ENCODE data around the gene CLIP4. TPM values are rescaled to one million over a fixed set of nuclear protein-coding genes. Genes with fewer than 3 reads are reported as not detected.

Gene CLIP4
- polyA plus RNA-seq, 2 of the 4 experiments (the other 2 are of a cell fraction): 51.1 to 99.1 TPM

GRCh38 chr2:29166242-29167039 lies 51.2 kb downstream of the CLIP4 start:
- ChIA-PET CTCF (no interaction called here), POLR2A (no interaction called here)
- ATAC-seq (no peak; a peak in 1 of 6 replicates), FAIRE-seq (peak; percentile 80), DNase-seq (ENCODE audit: low read depth in 1 of 2, low spot score in 1 of 2) (no peak)
- peak overlapping the region in 1 of 2 experiments; percentile 72; a peak in 1 of 6 replicates for H3K27ac ChIP-seq
- WGBS (ENCODE audit: missing lambda C conversion rate): 92% methylated on average over 1 of the region's 1 CpG
- peak overlapping the region; percentile 41 for H3K4me2 ChIP-seq
- H3K9me3 ChIP-seq: no peaks in the 10 kb centered on the region
- H3K4me1 ChIP-seq: peaks cover 32% of the 10 kb centered on the region
- H3K4me3 ChIP-seq: no peak overlapping the region
- TF ChIP-seq NPAS2 (CRISPR knock-in tag; IDR thresholded peaks at IDR 0.05; ENCODE audit: borderline replicate concordance) (no peak), ELK1 (IDR thresholded peaks at IDR 0.05; ENCODE audit: low read depth, low read length) (no peak)

DNA sequence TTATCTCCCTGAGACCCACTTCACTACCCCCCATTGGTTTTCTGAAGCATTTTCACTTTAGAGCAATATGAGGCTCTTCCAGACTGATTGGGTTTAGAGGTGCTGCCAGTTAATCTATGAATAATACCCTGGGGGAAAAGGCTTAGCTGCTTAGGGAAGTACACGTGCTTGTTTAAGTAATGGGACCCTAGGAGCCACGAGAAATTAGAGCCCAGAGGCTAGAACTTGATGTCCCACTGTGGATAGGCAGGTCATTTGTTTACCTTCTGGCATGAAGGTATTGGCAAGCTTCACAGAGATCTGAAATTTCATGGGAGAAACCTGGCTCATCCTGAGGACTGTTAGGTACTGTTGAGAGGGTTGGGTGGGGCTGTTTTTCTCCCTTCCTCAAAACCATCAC lies 59.7 kb downstream of the CLIP4 start:
- TF ChIP-seq NFE2L2 (conservative IDR thresholded peaks at IDR 0.05; ENCODE audit: low read length) (no peak), NR3C1 (IDR thresholded peaks at IDR 0.05) (no peak), ZNF302 (CRISPR knock-in tag; IDR thresholded peaks at IDR 0.05) (no peak), ATOH8 (CRISPR knock-in tag; IDR thresholded peaks at IDR 0.05; ENCODE audit: low read depth) (no peak), RARB (CRISPR knock-in tag; IDR thresholded peaks at IDR 0.05) (no peak), KDM5A (IDR thresholded peaks at IDR 0.05) (no peak), EP300 (IDR thresholded peaks at IDR 0.05) (no peak), RNF2 (IDR thresholded peaks at IDR 0.05; ENCODE audit: borderline replicate concordance, low read depth) (no peak), FOSL2 (IDR thresholded peaks at IDR 0.05) (no peak), FOSL2 (CRISPR knock-in tag; IDR thresholded peaks at IDR 0.05) (no peak), RFX5 (IDR thresholded peaks at IDR 0.05) (no peak)
- no peak for ATAC-seq
- DNase-seq (ENCODE audit: low read depth in 1 of 2, low spot score in 1 of 2): no peak
- CTCF ChIA-PET: interaction anchor here (1.1 kb wide), 1 partner anchor 21 kb away, joined by 3 read pairs; no protein-coding TSS in a partner anchor
- POLR2A ChIA-PET: no interaction called here
- no peak overlapping the region for H3K4me2 ChIP-seq
- no peak for FAIRE-seq
- H3K4me3 ChIP-seq: no peak overlapping the region
- no peak overlapping the region for H3K27ac ChIP-seq
- no peaks in the 10 kb centered on the region for H3K9me3 ChIP-seq
- WGBS (ENCODE audit: missing lambda C conversion rate): 82% methylated on average over 2 of the region's 2 CpGs
- H3K4me1 ChIP-seq: no peaks in the 10 kb centered on the region

- no peak overlapping the region for H3K4me3 ChIP-seq
- H3K4me1 ChIP-seq: no peaks in the 10 kb centered on the region
- ChIA-PET POLR2A (no interaction called here), CTCF (interaction anchor here (1.1 to 1.2 kb wide), 2 partner anchors 21 to 22 kb away, joined by 3 read pairs; no protein-coding TSS in a partner anchor)
- WGBS (ENCODE audit: missing lambda C conversion rate): 96% methylated on average over 3 of the region's 3 CpGs
- DNase-seq (ENCODE audit: low read depth in 1 of 2, low spot score in 1 of 2) (no peak), ATAC-seq (no peak), FAIRE-seq (no peak)
- H3K27ac ChIP-seq: no peak overlapping the region
- no peak overlapping the region for H3K4me2 ChIP-seq
- H3K9me3 ChIP-seq: no peaks in the 10 kb centered on the region
- TF ChIP-seq CHD2 (IDR thresholded peaks at IDR 0.05; ENCODE audit: low read length, partially characterized antibody): no peak
- no peak for TF ChIP-seq ZFP36 (IDR thresholded peaks at IDR 0.05; ENCODE audit: borderline replicate concordance, partially characterized antibody)
- TF ChIP-seq EP300 (IDR thresholded peaks at IDR 0.05): no peak
- TF ChIP-seq HMGXB4 (CRISPR knock-in tag; IDR thresholded peaks at IDR 0.05; ENCODE audit: borderline replicate concordance): no peak
- no peak for TF ChIP-seq ELK1 (IDR thresholded peaks at IDR 0.05; ENCODE audit: low read depth, low read length)
- TF ChIP-seq NFE2L2 (conservative IDR thresholded peaks at IDR 0.05; ENCODE audit: low read length): no peak
- no peak for TF ChIP-seq E2F6 (IDR thresholded peaks at IDR 0.05; ENCODE audit: borderline replicate concordance, low read depth)
- no peak for TF ChIP-seq CHD4 (IDR thresholded peaks at IDR 0.05; ENCODE audit: borderline replicate concordance)
- TF ChIP-seq MAZ (IDR thresholded peaks at IDR 0.05; ENCODE audit: borderline replicate concordance, low read depth, low read length): no peak
These were observed 60.1 kb downstream of the CLIP4 start for GRCh38 chr2:29175338-29175737.

Data from A549 (cell line).